GM23248 (cell line): ENCODE results near the gene LRRC59.

Experiments
- EZH2 ChIP-seq: fragments of 200-600 bp; sonication (generic); IDR thresholded peaks from 2 replicates; pipeline ENCODE4 v1.6.1; 2018; ENCODE audit warnings: antibody characterized with exemption, mild to moderate bottlenecking; ENCODE audit not compliant: insufficient read depth, poor library complexity, severe bottlenecking
- EZH2phosphoT487 ChIP-seq: fragments of 200-600 bp; sonication (generic); IDR thresholded peaks from 2 replicates; pipeline ENCODE4 v1.6.1; 2018; ENCODE audit warnings: antibody characterized with exemption, moderate library complexity, mild to moderate bottlenecking, low read depth; ENCODE audit not compliant: insufficient read depth

GRCh38 chr17:50424246-50424995 lies 27.1 kb upstream of the LRRC59 start:
- TF ChIP-seq EZH2, result no peak
- no peak for TF ChIP-seq EZH2phosphoT487
